Lower lobe of right lung (tissue), 2 donors: ENCODE results near the gene OLFML3. TPM values are rescaled to one million over a fixed set of nuclear protein-coding genes. Genes with fewer than 3 reads are reported as not detected.

Experiments used
- ATAC-seq, 2 donors: fragments of 200-7000 bp; cut with Tn5 transposase; one replicate each; pipeline ENCODE4 v1.9.1; 2020 to 2022; ENCODE audit warnings: mild to moderate bottlenecking in 2 of 2, moderate library complexity in 2 of 2
- DNase-seq: peaks from one replicate; pipeline ENCODE4 v3.0.0-alpha.2; 2020
- H3K27ac ChIP-seq: fragments of 200-600 bp; one replicate; pipeline ENCODE4 v1.8.0; 2022
- H3K27me3 ChIP-seq: fragments of 200-600 bp; one replicate; pipeline ENCODE4 v1.8.0; 2022; ENCODE audit warnings: low read depth
- H3K36me3 ChIP-seq: fragments of 200-600 bp; one replicate; pipeline ENCODE4 v1.8.0; 2022; ENCODE audit warnings: mild to moderate bottlenecking
- H3K4me1 ChIP-seq: fragments of 200-600 bp; one replicate; pipeline ENCODE4 v1.8.0; 2022
- H3K4me3 ChIP-seq: fragments of 200-600 bp; one replicate; pipeline ENCODE4 v1.8.0; 2022; ENCODE audit warnings: mild to moderate bottlenecking
- H3K9me3 ChIP-seq: fragments of 200-600 bp; one replicate; pipeline ENCODE4 v1.8.0; 2022
- intact Hi-C: fragments of 100-400 bp; cut with DNase I; formaldehyde crosslinking; loops from one replicate; pipeline ENCODE4 v1.11.0; 2022
- total RNA-seq: library from RNA; stranded (reverse); fragmentation: NEBNext Ultra II Directional; extraction: Animal tissue kit (Norgen Biotek cat#: 25700); gene quantifications from one replicate; pipeline ENCODE4 v1.2.1, GENCODE V29; 2021
- TF ChIP-seq, protein P1 (sequence below): fragments of 200-600 bp; IDR thresholded peaks from one replicate; pipeline ENCODE4 v1.8.0; 2022; ENCODE audit warnings: antibody characterized with exemption, mild to moderate bottlenecking
- donor health status: DM: no; HTN: yes; CAD: no; lungs with severe emphysema.

OLFML3 gene
- total RNA-seq, 1 donor from 2014 or later: 38.9 TPM

- TF ChIP-seq, protein P1, sequence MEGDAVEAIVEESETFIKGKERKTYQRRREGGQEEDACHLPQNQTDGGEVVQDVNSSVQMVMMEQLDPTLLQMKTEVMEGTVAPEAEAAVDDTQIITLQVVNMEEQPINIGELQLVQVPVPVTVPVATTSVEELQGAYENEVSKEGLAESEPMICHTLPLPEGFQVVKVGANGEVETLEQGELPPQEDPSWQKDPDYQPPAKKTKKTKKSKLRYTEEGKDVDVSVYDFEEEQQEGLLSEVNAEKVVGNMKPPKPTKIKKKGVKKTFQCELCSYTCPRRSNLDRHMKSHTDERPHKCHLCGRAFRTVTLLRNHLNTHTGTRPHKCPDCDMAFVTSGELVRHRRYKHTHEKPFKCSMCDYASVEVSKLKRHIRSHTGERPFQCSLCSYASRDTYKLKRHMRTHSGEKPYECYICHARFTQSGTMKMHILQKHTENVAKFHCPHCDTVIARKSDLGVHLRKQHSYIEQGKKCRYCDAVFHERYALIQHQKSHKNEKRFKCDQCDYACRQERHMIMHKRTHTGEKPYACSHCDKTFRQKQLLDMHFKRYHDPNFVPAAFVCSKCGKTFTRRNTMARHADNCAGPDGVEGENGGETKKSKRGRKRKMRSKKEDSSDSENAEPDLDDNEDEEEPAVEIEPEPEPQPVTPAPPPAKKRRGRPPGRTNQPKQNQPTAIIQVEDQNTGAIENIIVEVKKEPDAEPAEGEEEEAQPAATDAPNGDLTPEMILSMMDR: no peak
- intact Hi-C loops: no loop called here
- H3K4me3 ChIP-seq: no peak overlapping the region
Measured at GRCh38 chr1:113951719-113952118, 27.6 kb upstream of the OLFML3 start.

DNA sequence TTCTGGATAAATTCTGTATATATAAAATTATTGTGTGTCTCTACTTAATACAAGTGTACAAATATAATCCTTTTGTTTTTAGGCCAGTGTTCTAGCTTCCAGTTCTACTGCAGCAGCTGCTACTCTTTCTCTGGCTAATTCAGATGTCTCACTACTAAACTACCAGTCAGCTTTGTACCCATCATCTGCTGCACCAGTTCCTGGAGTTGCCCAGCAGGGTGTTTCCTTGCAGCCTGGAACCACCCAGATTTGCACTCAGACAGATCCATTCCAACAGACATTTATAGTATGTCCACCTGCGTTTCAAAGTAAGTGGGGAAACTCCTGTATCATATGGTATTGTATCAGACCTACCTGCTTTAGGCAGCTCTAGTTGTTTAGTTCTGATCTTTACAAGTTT lies 21.3 kb upstream of the OLFML3 start:
- TF ChIP-seq, protein P1: no peak
- no peak for ATAC-seq
- intact Hi-C loops: no loop called here
- Histone ChIP-seq H3K27me3 (no peaks in the 10 kb centered on the region), H3K27ac (no peak overlapping the region), H3K4me1 (no peaks in the 10 kb centered on the region), H3K9me3 (no peaks in the 10 kb centered on the region), H3K36me3 (peaks cover 89% of the 10 kb centered on the region), H3K4me3 (no peak overlapping the region)
- DNase-seq: no peak

More at GRCh38 chr1:113951719-113952118, 27.6 kb upstream of the OLFML3 start:
- no peak overlapping the region for H3K27ac ChIP-seq
- ATAC-seq: no peak
- H3K9me3 ChIP-seq: no peaks in the 10 kb centered on the region
- H3K4me1 ChIP-seq: peaks cover 40% of the 10 kb centered on the region
- no peak for DNase-seq
- peaks cover 34% of the 10 kb centered on the region for H3K36me3 ChIP-seq
- H3K27me3 ChIP-seq: no peaks in the 10 kb centered on the region

- Histone ChIP-seq H3K4me1 (no peaks in the 10 kb centered on the region), H3K27ac (no peak overlapping the region), H3K9me3 (no peaks in the 10 kb centered on the region), H3K27me3 (no peaks in the 10 kb centered on the region), H3K4me3 (no peak overlapping the region), H3K36me3 (peaks cover 92% of the 10 kb centered on the region)
- DNase-seq (no peak), ATAC-seq (no peak)
- intact Hi-C loops: no loop called here
- TF ChIP-seq, protein P1: no peak
Measured at GRCh38 chr1:113958691-113959090, 20.6 kb upstream of the OLFML3 start.

GRCh38 chr1:113963281-113963906 lies 15.9 kb upstream of the OLFML3 start:
- Histone ChIP-seq H3K4me1 (no peaks in the 10 kb centered on the region), H3K4me3 (no peak overlapping the region), H3K27ac (no peak overlapping the region), H3K27me3 (no peaks in the 10 kb centered on the region), H3K9me3 (no peaks in the 10 kb centered on the region), H3K36me3 (peaks cover 92% of the 10 kb centered on the region)
- DNase-seq: no peak
- ATAC-seq: no peak
- intact Hi-C loops: no loop called here
- TF ChIP-seq, protein P1: no peak

DNA sequence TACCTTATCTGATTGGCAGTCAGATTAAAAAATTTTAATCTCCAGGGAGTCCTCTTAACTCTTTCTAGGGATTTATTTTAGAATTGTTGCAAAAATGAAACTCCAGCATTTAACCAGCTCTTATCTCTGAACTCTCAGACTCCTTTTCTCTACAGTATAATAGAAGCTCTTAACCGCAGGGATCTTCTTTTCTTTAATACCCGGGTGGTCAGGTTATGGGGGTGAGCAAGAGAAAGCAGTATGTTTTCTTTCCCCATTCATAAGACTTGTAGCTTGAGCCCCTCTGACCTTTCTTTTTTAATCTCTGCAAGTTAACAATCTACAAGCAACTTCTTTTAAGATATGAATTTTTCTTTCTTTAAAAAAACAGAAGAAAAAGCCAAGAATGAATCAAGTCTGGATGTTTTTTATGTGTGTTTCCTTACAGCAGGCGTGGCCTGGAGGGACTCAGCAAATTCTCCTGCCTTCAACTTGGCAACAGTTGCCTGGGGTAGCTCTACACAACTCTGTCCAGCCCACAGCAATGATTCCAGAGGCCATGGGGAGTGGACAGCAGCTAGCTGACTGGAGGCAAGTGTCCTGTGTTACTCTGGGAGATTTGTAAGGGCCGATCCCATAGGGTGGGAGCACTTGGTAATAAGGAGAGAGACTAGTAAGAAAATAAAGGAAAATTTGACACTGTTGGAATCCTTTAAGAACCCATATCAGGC lies 13.4 kb upstream of the OLFML3 start:
- no peaks in the 10 kb centered on the region for H3K4me1 ChIP-seq
- H3K27ac ChIP-seq: no peak overlapping the region
- no peak for DNase-seq
- H3K9me3 ChIP-seq: no peaks in the 10 kb centered on the region
- H3K27me3 ChIP-seq: no peaks in the 10 kb centered on the region
- no peak overlapping the region for H3K4me3 ChIP-seq
- peak in 1 of 2 donors; percentile 47 for ATAC-seq
- TF ChIP-seq, protein P1: no peak
- peaks cover 92% of the 10 kb centered on the region for H3K36me3 ChIP-seq
- intact Hi-C loops: no loop called here
